IPS-11a (cell line): ENCODE data around the gene KISS1.

Source experiments
- H3K4me3 ChIP-seq: one replicate; pipeline ENCODE4 v1.5.1; 2013; ENCODE audit warnings: low read depth, low read length, control low read depth

Gene KISS1

GRCh38 chr1:204192589-204193352 is 3.5 kb downstream of the KISS1 start:
- H3K4me3 ChIP-seq = no peak overlapping the region

GRCh38 chr1:204192046-204192445 is 4.2 kb downstream of the KISS1 start:
- no peak overlapping the region for H3K4me3 ChIP-seq

- H3K4me3 ChIP-seq = no peak overlapping the region
Observed at GRCh38 chr1:204191456-204191855, 4.8 kb downstream of the KISS1 start.

GRCh38 chr1:204190212-204191211 is 5.8 kb downstream of the KISS1 start:
- H3K4me3 ChIP-seq = no peak overlapping the region

- no peak overlapping the region for H3K4me3 ChIP-seq
Observed at GRCh38 chr1:204188959-204189639, 7.2 kb downstream of the KISS1 start.

- H3K4me3 ChIP-seq = no peak overlapping the region
Observed at GRCh38 chr1:204186597-204186996, 9.7 kb downstream of the KISS1 start.

- no peak overlapping the region for H3K4me3 ChIP-seq
Observed at GRCh38 chr1:204181116-204181515, 15.2 kb downstream of the KISS1 start.

GRCh38 chr1:204180133-204180532 is 16.2 kb downstream of the KISS1 start:
- no peak overlapping the region for H3K4me3 ChIP-seq

- no peak overlapping the region for H3K4me3 ChIP-seq
Observed at GRCh38 chr1:204178487-204179281, 17.6 kb downstream of the KISS1 start.

- H3K4me3 ChIP-seq = no peak overlapping the region
Observed at GRCh38 chr1:204177133-204177532, 19.2 kb downstream of the KISS1 start.

GRCh38 chr1:204176049-204176448 is 20.2 kb downstream of the KISS1 start:
- H3K4me3 ChIP-seq = no peak overlapping the region

GRCh38 chr1:204174958-204175357 is 21.3 kb downstream of the KISS1 start:
- H3K4me3 ChIP-seq = no peak overlapping the region

GRCh38 chr1:204172404-204173029 is 23.8 kb downstream of the KISS1 start:
- no peak overlapping the region for H3K4me3 ChIP-seq

GRCh38 chr1:204171751-204172178 is 24.5 kb downstream of the KISS1 start:
- no peak overlapping the region for H3K4me3 ChIP-seq

- no peak overlapping the region for H3K4me3 ChIP-seq
Observed at GRCh38 chr1:204170494-204171155, 25.7 kb downstream of the KISS1 start.

- no peak overlapping the region for H3K4me3 ChIP-seq
Observed at GRCh38 chr1:204169858-204170257, 26.4 kb downstream of the KISS1 start.

- no peak overlapping the region for H3K4me3 ChIP-seq
Observed at GRCh38 chr1:204167730-204168129, 28.6 kb downstream of the KISS1 start.

- H3K4me3 ChIP-seq = no peak within 1 kb of the TSS
Observed at GRCh38 chr1:204166219-204166618, 30.1 kb downstream of the KISS1 start, which contains the start of gene REN. Gene REN (minus strand): TSS chr1:204166337. CDS start chr1:204166293, 44 bp downstream.

- H3K4me3 ChIP-seq = no peak overlapping the region
Observed at GRCh38 chr1:204162494-204163074, 33.7 kb downstream of the KISS1 start.
